Measurements from ENCODE around the gene RAPGEF4.
A peak's percentile ranks its signal among the peaks of the same experiment; 100 is the strongest.

The RAPGEF4 gene

DNA sequence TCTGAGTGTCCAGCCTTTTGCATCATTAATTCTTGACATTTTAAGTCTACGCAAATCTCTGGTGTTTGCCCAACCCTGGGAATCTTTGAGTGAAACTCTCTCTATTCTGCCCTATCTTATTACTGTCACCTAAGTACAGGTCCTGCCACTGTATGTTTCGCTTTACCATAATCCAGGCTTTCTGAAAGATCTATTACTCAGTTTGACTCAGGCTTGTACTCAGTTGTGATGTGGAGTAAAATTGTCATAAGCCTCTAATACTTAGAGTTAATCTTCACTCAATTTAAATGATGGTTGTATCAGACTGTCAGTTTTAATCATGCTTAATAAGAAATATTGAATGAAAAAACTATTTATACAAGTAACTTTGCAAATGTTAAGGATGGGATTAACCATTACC is 30.3 kb upstream of the RAPGEF4 start:
- no peak overlapping the region for H2AK5ac ChIP-seq (ENCODE audit: low read length)
- H2BK120ac ChIP-seq (ENCODE audit: insufficient read depth, low read length, poor library complexity): no peak overlapping the region
- no peak overlapping the region for H3K27ac ChIP-seq (ENCODE audit: low read depth, low read length)
- no peak overlapping the region for H3K9ac ChIP-seq (ENCODE audit: low read length)
- H3K14ac ChIP-seq (ENCODE audit: low read length): no peak overlapping the region
- no peak overlapping the region for H3K4me3 ChIP-seq (ENCODE audit: low read depth, low read length)
- no peak overlapping the region for H4K91ac ChIP-seq (ENCODE audit: low read depth, low read length)
- no peak overlapping the region for H3K4ac ChIP-seq (ENCODE audit: low read depth, low read length)
- no peak for DNase-seq
- no peak overlapping the region for H3K18ac ChIP-seq (ENCODE audit: low read length)
- no peak overlapping the region for H4K8ac ChIP-seq (ENCODE audit: low read depth, low read length)
- H2BK5ac ChIP-seq (ENCODE audit: low read depth, low read length, poor library complexity): no peak overlapping the region
- H4K12ac ChIP-seq (ENCODE audit: low read depth, low read length): no peak overlapping the region
- H3K27me3 ChIP-seq (ENCODE audit: insufficient read depth, low read length): no peaks in the 10 kb centered on the region
- H3K4me1 ChIP-seq (ENCODE audit: control insufficient read depth in 1 of 2, insufficient read depth in 2 of 2, low read length in 2 of 2): no peaks in the 10 kb centered on the region
- H3K79me2 ChIP-seq (ENCODE audit: control insufficient read depth, insufficient read depth, low read length, poor library complexity): no peaks in the 10 kb centered on the region
- H2AFZ ChIP-seq (ENCODE audit: insufficient read depth, low read length, poor library complexity): no peak overlapping the region
- peaks cover 4% of the 10 kb centered on the region for H3K9me3 ChIP-seq (ENCODE audit: insufficient read depth, low read depth, low read length)
- H2BK12ac ChIP-seq (ENCODE audit: low read length): no peak overlapping the region
- no peak overlapping the region for H3K23ac ChIP-seq (ENCODE audit: low read length)
- H3K36me3 ChIP-seq (ENCODE audit: control insufficient read depth in 1 of 2, insufficient read depth in 2 of 2, low read length in 2 of 2): no peaks in the 10 kb centered on the region
- H3K79me1 ChIP-seq (ENCODE audit: low read length): no peaks in the 10 kb centered on the region
- no peak overlapping the region for H3K4me2 ChIP-seq (ENCODE audit: low read length)
- no CpG with 5 or more reads among the region's 2 CpGs for WGBS (ENCODE audit: extremely low coverage, insufficient coverage, insufficient read length)

DNA sequence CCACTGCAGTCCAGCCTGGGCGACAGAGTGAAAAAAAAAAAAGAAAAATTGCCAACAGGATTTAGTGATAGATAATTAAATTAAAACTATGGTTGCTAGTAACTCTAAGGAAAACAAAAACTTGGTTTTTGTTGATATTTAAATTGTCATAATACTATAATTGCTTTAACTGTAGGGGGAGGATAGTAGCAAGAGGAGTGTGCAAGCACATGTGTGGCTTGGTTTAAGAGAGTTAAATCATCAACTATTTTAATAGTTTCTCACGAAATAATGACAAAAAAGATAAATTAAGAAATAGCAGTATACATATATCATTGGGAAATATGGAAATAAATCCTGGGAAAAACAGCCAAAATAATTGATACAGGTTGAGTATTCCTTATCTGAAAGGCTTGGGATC is 27.4 kb upstream of the RAPGEF4 start:
- H4K12ac ChIP-seq (ENCODE audit: low read depth, low read length): no peak overlapping the region
- no peak overlapping the region for H2BK5ac ChIP-seq (ENCODE audit: low read depth, low read length, poor library complexity)
- H3K4ac ChIP-seq (ENCODE audit: low read depth, low read length): no peak overlapping the region
- H3K9ac ChIP-seq (ENCODE audit: low read length): no peak overlapping the region
- peaks cover 9% of the 10 kb centered on the region for H3K9me3 ChIP-seq (ENCODE audit: insufficient read depth, low read depth, low read length)
- H3K27me3 ChIP-seq (ENCODE audit: insufficient read depth, low read length): no peaks in the 10 kb centered on the region
- no peak overlapping the region for H2AFZ ChIP-seq (ENCODE audit: insufficient read depth, low read length, poor library complexity)
- no peak overlapping the region for H4K8ac ChIP-seq (ENCODE audit: low read depth, low read length)
- H3K23ac ChIP-seq (ENCODE audit: low read length): no peak overlapping the region
- H2BK12ac ChIP-seq (ENCODE audit: low read length): no peak overlapping the region
- no peak for DNase-seq
- H3K36me3 ChIP-seq (ENCODE audit: control insufficient read depth in 1 of 2, insufficient read depth in 2 of 2, low read length in 2 of 2): no peaks in the 10 kb centered on the region
- H3K4me2 ChIP-seq (ENCODE audit: low read length): no peak overlapping the region
- no peaks in the 10 kb centered on the region for H3K79me2 ChIP-seq (ENCODE audit: control insufficient read depth, insufficient read depth, low read length, poor library complexity)
- no peak overlapping the region for H4K91ac ChIP-seq (ENCODE audit: low read depth, low read length)
- H3K79me1 ChIP-seq (ENCODE audit: low read length): no peaks in the 10 kb centered on the region
- no peaks in the 10 kb centered on the region for H3K4me1 ChIP-seq (ENCODE audit: control insufficient read depth in 1 of 2, insufficient read depth in 2 of 2, low read length in 2 of 2)
- no peak overlapping the region for H2BK120ac ChIP-seq (ENCODE audit: insufficient read depth, low read length, poor library complexity)
- no peak overlapping the region for H3K18ac ChIP-seq (ENCODE audit: low read length)
- no peak overlapping the region for H3K4me3 ChIP-seq (ENCODE audit: low read depth, low read length)
- WGBS (ENCODE audit: extremely low coverage, insufficient coverage, insufficient read length): no CpG with 5 or more reads among the region's 2 CpGs
- H3K27ac ChIP-seq (ENCODE audit: low read depth, low read length): no peak overlapping the region
- no peak overlapping the region for H2AK5ac ChIP-seq (ENCODE audit: low read length)
- no peak overlapping the region for H3K14ac ChIP-seq (ENCODE audit: low read length)

DNA sequence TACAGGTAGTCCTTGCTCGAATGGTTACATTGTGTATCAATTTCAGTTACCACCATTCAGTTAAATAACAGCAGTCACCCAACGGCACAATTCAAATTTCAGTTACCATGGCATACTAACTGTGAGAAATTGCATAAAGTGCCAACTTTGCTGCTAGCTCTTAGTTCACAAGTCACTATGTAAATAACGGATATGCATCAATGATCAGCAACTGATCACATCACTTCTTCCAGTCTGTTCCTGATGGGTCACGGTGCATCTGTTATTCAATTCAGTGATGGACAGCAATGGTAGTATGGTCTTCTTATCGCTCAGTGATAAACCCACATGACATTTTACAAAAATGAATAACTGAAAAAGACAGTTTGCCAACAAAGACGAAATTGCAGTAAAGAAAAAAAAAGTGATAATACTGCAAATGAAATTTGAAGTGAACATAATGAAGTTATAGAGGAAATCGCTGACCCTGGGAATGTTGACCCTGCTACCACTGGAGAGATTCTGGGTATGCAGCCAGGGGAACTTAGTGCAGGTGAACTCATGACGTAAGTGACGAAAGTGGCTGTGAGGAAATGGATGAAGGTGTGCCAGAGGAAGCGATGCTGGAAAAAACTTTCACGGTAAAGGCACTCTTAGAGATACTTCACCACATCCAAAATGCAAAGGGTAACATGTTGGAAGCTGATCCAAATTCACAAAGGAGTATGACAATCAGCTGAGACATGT is 25.9 kb upstream of the RAPGEF4 start:
- H3K27me3 ChIP-seq (ENCODE audit: insufficient read depth, low read length): no peaks in the 10 kb centered on the region
- H2AFZ ChIP-seq (ENCODE audit: insufficient read depth, low read length, poor library complexity): no peak overlapping the region
- no peaks in the 10 kb centered on the region for H3K79me1 ChIP-seq (ENCODE audit: low read length)
- H3K4me3 ChIP-seq (ENCODE audit: low read depth, low read length): no peak overlapping the region
- H3K9me3 ChIP-seq (ENCODE audit: insufficient read depth, low read depth, low read length): peaks cover 9% of the 10 kb centered on the region
- no peak overlapping the region for H3K4ac ChIP-seq (ENCODE audit: low read depth, low read length)
- H3K23ac ChIP-seq (ENCODE audit: low read length): no peak overlapping the region
- H3K18ac ChIP-seq (ENCODE audit: low read length): no peak overlapping the region
- H2BK12ac ChIP-seq (ENCODE audit: low read length): no peak overlapping the region
- no peaks in the 10 kb centered on the region for H3K36me3 ChIP-seq (ENCODE audit: control insufficient read depth in 1 of 2, insufficient read depth in 2 of 2, low read length in 2 of 2)
- no peak overlapping the region for H4K91ac ChIP-seq (ENCODE audit: low read depth, low read length)
- no peak overlapping the region for H3K4me2 ChIP-seq (ENCODE audit: low read length)
- no peak overlapping the region for H2AK5ac ChIP-seq (ENCODE audit: low read length)
- no peak overlapping the region for H3K9ac ChIP-seq (ENCODE audit: low read length)
- no CpG with 5 or more reads among the region's 11 CpGs for WGBS (ENCODE audit: extremely low coverage, insufficient coverage, insufficient read length)
- H3K79me2 ChIP-seq (ENCODE audit: control insufficient read depth, insufficient read depth, low read length, poor library complexity): no peaks in the 10 kb centered on the region
- H4K8ac ChIP-seq (ENCODE audit: low read depth, low read length): no peak overlapping the region
- H3K14ac ChIP-seq (ENCODE audit: low read length): no peak overlapping the region
- DNase-seq: no peak
- no peak overlapping the region for H4K12ac ChIP-seq (ENCODE audit: low read depth, low read length)
- no peak overlapping the region for H2BK5ac ChIP-seq (ENCODE audit: low read depth, low read length, poor library complexity)
- no peak overlapping the region for H2BK120ac ChIP-seq (ENCODE audit: insufficient read depth, low read length, poor library complexity)
- no peaks in the 10 kb centered on the region for H3K4me1 ChIP-seq (ENCODE audit: control insufficient read depth in 1 of 2, insufficient read depth in 2 of 2, low read length in 2 of 2)
- H3K27ac ChIP-seq (ENCODE audit: low read depth, low read length): no peak overlapping the region

DNA sequence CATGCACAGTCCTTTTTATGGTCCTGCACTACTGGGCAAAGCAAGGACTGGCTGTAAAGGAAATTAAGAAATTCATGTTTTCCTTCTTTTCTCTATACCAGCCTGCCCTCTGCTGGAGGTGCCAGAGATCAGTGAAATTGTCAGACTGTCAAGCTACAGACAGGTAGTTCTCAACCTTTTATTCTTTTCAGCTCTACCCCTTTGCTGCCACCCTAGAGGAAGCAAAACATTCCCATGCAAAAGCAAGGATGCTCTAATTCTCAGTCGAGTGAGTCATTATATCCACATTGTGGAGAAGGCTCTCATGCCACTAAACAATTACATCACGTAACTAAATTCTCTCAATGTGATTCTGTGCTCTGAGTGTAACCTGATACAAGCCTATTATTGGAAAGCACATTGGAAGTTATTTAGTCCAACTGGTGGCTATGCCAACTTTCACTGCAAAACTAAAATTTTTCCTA is 25.0 kb upstream of the RAPGEF4 start:
- no peak overlapping the region for H2BK12ac ChIP-seq (ENCODE audit: low read length)
- no peak overlapping the region for H3K23ac ChIP-seq (ENCODE audit: low read length)
- no peak overlapping the region for H3K4ac ChIP-seq (ENCODE audit: low read depth, low read length)
- H3K27me3 ChIP-seq (ENCODE audit: insufficient read depth, low read length): no peaks in the 10 kb centered on the region
- no peak overlapping the region for H3K27ac ChIP-seq (ENCODE audit: low read depth, low read length)
- H3K36me3 ChIP-seq (ENCODE audit: control insufficient read depth in 1 of 2, insufficient read depth in 2 of 2, low read length in 2 of 2): no peaks in the 10 kb centered on the region
- no peak overlapping the region for H3K4me3 ChIP-seq (ENCODE audit: low read depth, low read length)
- no peak overlapping the region for H2BK5ac ChIP-seq (ENCODE audit: low read depth, low read length, poor library complexity)
- H3K14ac ChIP-seq (ENCODE audit: low read length): no peak overlapping the region
- H2BK120ac ChIP-seq (ENCODE audit: insufficient read depth, low read length, poor library complexity): no peak overlapping the region
- no peak overlapping the region for H3K18ac ChIP-seq (ENCODE audit: low read length)
- no peak overlapping the region for H4K12ac ChIP-seq (ENCODE audit: low read depth, low read length)
- no peaks in the 10 kb centered on the region for H3K79me1 ChIP-seq (ENCODE audit: low read length)
- no peaks in the 10 kb centered on the region for H3K79me2 ChIP-seq (ENCODE audit: control insufficient read depth, insufficient read depth, low read length, poor library complexity)
- peaks cover 9% of the 10 kb centered on the region for H3K9me3 ChIP-seq (ENCODE audit: insufficient read depth, low read depth, low read length)
- no peak overlapping the region for H2AFZ ChIP-seq (ENCODE audit: insufficient read depth, low read length, poor library complexity)
- no peaks in the 10 kb centered on the region for H3K4me1 ChIP-seq (ENCODE audit: control insufficient read depth in 1 of 2, insufficient read depth in 2 of 2, low read length in 2 of 2)
- H4K8ac ChIP-seq (ENCODE audit: low read depth, low read length): no peak overlapping the region
- no peak overlapping the region for H4K91ac ChIP-seq (ENCODE audit: low read depth, low read length)
- H3K9ac ChIP-seq (ENCODE audit: low read length): no peak overlapping the region
- no CpG with 5 or more reads among the region's 2 CpGs for WGBS (ENCODE audit: extremely low coverage, insufficient coverage, insufficient read length)
- peak in 1 of 2 donors; percentile 29 for DNase-seq
- H2AK5ac ChIP-seq (ENCODE audit: low read length): no peak overlapping the region
- H3K4me2 ChIP-seq (ENCODE audit: low read length): no peak overlapping the region

All from trophoblast cell (in vitro differentiated cells and primary cell).